Epithelial cell of esophagus (primary cell): ENCODE results near the gene S100A6.

ENCODE experiments used
- DNase-seq: peaks from one replicate; pipeline ENCODE4 v3.0.0; 2010; ENCODE audit warnings: low read depth
- H3K4me3 ChIP-seq: 2 replicates; pipeline ENCODE4 v1.5.1; 2011; ENCODE audit warnings: mild to moderate bottlenecking, low read length, control low read depth
- CTCF ChIP-seq: IDR thresholded peaks from 2 replicates; pipeline ENCODE4 v1.5.1; 2011; ENCODE audit warnings: low read depth, mild to moderate bottlenecking, low read length, control low read depth, inconsistent platforms; ENCODE audit not compliant: insufficient read depth; ENCODE audit errors: missing control alignments

S100A6 gene

GRCh38 chr1:153552335-153552734, 16.5 kb upstream of the S100A6 start:
- TF ChIP-seq CTCF, result peak; percentile 10
- peak; percentile 39 for DNase-seq

GRCh38 chr1:153550827-153551500, 15.2 kb upstream of the S100A6 start:
- no peak for DNase-seq
- H3K4me3 ChIP-seq, result no peak overlapping the region
- TF ChIP-seq CTCF, result no peak

More at GRCh38 chr1:153552335-153552734, 16.5 kb upstream of the S100A6 start:
- no peak overlapping the region for H3K4me3 ChIP-seq

GRCh38 chr1:153550398-153550758, 14.6 kb upstream of the S100A6 start:
- peak; percentile 34 for DNase-seq
- no peak overlapping the region for H3K4me3 ChIP-seq
- TF ChIP-seq CTCF, result no peak

GRCh38 chr1:153549741-153550397, 14.1 kb upstream of the S100A6 start:
- no peak overlapping the region for H3K4me3 ChIP-seq
- TF ChIP-seq CTCF, result no peak
- DNase-seq, result peak; percentile 29

- H3K4me3 ChIP-seq, result no peak within 1 kb of the TSS
- DNase-seq, result peak; percentile 76
These were observed 13.2 kb upstream of the S100A6 start, which contains the start of gene S100A3 for GRCh38 chr1:153548722-153549688. S100A3 (minus strand) TSS chr1:153549258; CDS start chr1:153548485, 773 bp downstream.

More at GRCh38 chr1:153548722-153549688, 13.2 kb upstream of the S100A6 start, which contains the start of gene S100A3:
- TF ChIP-seq CTCF, result no peak
